GM12873 (cell line): ENCODE data around the gene CORO1C.

Experiments used
- CTCF ChIP-seq: IDR thresholded peaks from 2 replicates; pipeline ENCODE4 v1.5.1; 2012; ENCODE audit warnings: low read depth, mild to moderate bottlenecking, moderate library complexity, low read length, control low read depth; ENCODE audit not compliant: insufficient read depth; ENCODE audit errors: missing control alignments

Gene CORO1C

GRCh38 chr12:108640802-108641445, 90.4 kb downstream of the CORO1C start:
- TF ChIP-seq CTCF = no peak

GRCh38 chr12:108638997-108639822, 92.1 kb downstream of the CORO1C start:
- TF ChIP-seq CTCF = no peak

- TF ChIP-seq CTCF = no peak
Measured at GRCh38 chr12:108638141-108638827, 93.0 kb downstream of the CORO1C start.

- TF ChIP-seq CTCF = no peak
Measured at GRCh38 chr12:108637222-108637971, 93.9 kb downstream of the CORO1C start.

- TF ChIP-seq CTCF = no peak
Measured at GRCh38 chr12:108635997-108636808, 95.1 kb downstream of the CORO1C start.

GRCh38 chr12:108635201-108635996, 95.9 kb downstream of the CORO1C start:
- no peak for TF ChIP-seq CTCF
